GM21515 (cell line): Measurements from ENCODE around the gene MAP4K4.
"Not testable (repeated sequence)": the region's sequence is repeated elsewhere in the genome, so short reads cannot be mapped to it uniquely, and the experiment has no call there.

ENCODE experiments used
- ATAC-seq: cut with Tn5 transposase; IDR thresholded peaks from one replicate; pipeline ENCODE4 v1.9.1; 2021; ENCODE audit not compliant: unreplicated experiment

The MAP4K4 gene

DNA sequence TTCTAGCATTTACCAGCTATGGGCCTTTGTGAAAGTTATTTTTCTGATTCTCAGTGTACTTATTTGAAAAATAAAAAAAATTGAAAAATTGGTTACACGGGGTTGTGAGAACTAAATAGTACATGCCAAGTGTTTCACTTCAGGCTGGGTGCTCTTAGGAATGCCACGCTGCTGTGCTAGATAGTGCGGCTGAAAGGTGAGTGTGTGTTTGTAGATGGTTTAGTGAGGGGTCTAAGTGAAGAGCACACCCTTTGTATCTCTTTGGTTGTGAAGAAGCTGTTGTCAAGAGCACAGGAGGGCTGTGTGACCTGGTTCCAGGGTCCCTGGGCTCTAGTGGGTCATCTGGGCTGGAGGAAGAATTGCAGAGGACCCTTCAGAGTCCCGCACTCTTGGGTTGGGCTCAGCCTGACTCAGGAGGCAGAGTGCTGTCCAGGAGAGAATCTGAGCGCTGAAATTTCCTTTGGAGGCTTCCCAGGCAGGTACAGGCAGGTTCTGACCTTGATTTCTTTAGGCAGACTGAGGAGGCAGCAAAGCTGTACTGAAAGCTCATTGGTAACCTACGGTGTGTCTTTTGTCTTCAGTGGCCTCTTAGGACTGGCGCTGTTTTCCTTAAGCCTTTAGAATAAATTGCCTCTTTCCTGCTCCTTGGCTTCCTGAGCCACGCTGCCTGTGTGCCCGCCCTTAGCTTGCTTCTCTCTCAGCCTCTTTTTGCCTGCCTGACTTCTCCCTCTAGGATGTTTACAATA is 44.4 kb downstream of the MAP4K4 start:
- ATAC-seq, result no peak

DNA sequence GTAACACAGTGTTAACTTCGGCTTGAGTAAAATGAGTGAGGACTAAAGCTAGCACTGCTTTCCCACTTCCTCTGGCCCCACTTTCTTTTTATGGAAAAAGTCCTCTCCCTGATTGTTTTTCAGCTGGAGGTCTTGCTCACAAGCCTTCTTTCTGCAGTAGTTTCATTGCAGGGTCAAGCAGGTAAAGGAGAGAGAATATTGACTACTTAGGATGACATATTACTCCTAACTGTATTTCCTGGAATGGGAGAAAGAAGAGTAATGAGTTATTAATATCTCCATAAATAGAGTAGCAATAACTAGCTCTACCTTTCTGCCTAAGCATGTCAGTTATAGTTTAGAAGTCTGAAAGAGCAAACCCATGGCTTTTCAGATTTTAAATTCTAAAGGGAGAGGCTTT is 45.0 kb downstream of the MAP4K4 start:
- no peak for ATAC-seq

DNA sequence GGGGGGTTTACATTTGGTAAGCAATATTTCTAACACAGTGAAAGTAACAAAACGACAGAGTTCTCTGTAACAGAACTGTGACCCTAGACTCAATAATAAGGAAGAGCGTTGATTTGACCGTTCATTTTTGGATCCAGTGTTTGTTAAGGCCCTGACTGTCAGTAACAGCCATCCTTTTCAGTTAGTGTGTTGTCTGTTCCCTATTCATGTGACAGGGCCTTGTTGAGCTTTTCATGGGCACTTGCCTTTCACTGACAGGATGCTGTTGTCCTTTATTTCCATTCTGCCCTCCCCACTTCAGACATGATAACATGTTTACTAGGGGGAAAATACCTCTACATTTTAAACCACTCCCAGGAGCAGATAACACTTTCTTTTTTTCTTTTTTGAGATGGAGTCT is 45.8 kb downstream of the MAP4K4 start:
- ATAC-seq, result no peak

DNA sequence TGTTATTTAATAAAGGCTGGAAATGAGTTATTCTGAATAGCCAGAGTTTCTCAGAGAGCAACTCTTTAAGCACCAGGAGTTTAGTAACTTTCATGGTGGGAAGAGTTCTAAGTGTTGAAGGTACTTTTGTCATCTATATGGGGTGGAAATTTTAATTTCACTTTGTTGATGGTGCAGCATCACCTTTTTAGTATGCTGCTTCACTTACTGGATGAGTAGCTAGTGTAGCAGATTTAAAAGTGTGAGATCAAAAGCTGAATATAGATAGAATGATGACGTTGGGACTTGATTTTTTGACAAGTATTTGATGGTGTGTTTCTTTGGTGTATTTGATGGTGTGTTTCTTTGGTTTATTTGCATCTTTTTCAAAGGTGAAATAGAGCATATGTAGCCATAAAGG is 47.3 kb downstream of the MAP4K4 start:
- no peak for ATAC-seq

GRCh38 chr2:101745711-101746694 is 48.5 kb downstream of the MAP4K4 start:
- ATAC-seq, result no peak

- ATAC-seq, result no peak
Observed at GRCh38 chr2:101748000-101748399, 50.5 kb downstream of the MAP4K4 start.

DNA sequence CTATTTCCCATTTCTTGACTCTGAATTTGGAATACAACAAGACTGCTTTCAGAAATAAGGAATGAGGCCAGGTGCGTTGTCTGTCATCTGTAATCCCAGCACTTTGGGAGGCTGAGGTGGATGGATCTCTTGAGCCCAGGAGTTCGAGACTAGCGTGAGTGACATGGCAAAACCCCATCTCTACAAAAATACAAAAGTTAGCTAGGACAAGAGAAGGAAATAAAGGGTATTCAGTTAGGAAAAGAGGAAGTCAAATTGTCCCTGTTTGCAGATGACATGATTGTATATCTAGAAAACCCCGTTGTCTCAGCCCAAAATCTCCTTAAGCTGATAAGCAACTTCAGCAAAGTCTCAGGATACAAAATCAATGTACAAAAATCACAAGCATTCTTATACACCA is 51.0 kb downstream of the MAP4K4 start:
- ATAC-seq, result not testable (repeated sequence)

- no peak for ATAC-seq
Observed at GRCh38 chr2:101750688-101751087, 53.2 kb downstream of the MAP4K4 start.

DNA sequence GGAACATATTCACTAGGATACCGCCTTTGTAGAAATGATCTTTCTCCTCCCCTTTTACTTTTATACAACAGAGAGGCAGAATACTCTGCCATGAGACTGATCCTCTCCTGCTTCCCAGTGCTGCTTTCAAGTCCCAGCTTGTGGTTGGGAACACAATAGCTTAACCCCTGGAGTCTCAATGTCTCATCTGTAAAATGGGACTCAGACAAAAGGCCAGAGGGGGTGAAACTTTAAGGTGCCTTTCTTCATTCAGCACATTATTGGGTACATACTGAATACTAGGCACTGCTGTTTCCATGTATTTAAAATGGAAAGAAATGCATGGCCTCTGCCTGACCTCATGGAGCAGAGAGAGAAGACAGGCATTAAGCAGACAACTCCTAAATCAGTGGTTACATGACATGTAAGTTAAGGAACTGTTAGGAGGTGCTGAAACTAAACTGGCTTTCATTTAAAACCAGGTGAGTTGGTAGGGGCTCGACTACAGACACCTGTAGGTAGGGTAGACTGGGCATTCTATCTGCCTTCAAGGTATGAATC is 53.8 kb downstream of the MAP4K4 start:
- no peak for ATAC-seq

DNA sequence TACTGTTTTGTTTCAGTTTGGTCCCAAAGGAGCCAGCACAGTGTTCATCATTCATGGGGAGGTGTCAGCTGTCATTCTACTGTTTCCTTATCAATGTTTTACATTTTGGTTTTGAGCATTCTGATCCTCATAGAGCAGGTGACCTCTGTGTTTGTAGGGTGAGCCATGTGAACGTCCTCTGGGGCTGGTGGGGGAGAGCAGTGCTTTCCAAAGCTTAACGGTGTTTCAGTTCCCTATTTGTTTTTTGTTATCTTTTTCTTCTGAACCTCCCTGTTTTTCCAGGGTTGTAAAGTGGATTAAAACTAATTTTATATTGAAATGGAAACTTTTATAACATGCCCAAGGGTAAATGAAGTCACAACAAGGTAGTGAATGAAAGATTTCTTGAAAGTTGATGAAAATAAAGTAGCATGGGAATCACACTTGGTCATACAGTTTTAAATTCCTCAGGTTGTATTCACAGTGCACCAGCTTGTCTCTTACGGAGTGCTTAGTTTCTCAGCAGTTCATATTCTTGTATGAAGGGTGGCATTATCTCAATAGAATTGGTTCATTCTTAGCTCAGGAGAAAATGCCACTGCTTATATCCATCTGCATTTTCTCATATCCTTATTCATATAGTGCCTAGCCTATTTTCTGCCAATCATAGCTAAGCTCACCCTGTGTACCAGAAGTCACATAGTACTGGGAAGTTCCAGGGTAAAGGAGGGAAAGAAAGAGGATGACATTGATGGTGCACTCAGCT is 54.5 kb downstream of the MAP4K4 start:
- peak; percentile 79 for ATAC-seq

DNA sequence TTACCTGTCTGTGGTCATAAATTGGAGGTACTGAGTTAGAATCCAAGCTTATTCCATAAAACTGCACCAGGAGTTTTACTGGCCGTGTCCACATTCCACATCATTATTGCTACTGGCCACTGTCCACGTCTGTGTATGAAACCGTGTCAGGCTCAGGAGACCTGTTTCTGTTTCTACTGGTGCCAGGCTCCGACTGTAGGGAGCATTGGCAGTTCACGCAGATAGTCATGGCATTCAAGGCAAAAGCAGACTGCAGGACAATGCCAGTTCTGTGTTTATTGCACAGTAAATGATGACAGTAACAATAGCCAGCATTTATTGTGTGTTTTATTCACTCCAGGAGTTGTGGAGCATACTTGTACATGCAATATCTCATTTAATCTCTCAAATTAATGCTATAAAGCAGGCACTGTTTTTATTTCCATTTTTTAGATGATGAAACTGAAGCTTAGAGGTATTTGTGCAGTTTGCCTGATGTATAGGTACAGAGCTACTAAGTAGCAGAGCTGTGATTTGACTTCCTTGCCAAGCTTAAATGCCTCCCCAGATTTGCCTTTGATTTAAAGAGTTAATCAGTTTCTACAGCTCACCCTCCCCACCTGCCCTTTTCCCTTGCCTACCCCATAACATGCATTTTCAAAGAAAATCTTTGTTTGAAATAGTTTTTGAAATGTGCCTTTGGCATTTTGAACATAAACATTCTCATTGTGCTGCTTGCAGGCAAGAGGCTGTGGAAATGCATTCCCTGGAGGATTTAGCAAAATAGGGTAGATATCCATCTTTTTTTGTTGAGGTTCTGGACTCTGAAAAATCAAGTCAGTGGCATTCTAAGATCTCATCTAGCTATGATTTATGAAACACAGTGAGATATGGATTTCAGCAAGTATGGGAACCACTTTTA is 55.5 kb downstream of the MAP4K4 start:
- no peak for ATAC-seq

DNA sequence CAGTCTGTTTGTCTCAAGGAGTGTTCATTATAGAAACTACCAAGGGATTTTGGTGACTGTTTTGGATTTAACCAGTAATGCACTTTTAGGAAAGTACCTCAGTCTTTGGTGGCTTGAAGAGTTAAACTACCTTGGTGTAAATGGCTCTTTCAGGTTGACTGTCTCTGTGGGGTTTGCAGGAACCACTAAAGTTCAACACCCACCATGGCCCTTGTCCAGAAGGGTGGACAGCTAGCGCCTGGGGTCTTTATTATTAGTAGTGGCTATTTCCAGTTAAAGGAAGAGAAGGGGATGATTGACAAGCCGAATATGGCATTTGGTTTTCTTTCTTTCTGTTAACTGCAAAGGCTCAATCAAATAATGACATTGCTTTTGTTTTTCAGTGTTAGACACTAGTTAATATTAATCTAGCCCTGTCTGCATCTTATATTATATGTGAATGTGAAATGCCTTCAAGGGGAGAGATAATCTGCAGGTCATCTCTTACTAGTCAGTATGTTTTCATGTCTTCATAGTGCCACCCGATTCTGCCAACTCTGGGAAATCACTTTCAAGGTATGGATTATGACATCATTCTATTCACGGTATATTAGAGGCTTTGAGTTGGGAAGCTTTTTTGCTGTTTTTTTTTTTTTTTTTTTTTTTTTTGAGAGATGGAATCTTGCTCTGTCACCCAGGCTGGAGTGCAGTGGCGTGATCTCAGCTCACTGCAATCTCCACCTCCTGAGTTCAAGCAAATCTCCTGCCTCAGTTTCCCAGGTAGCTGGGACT is 56.4 kb downstream of the MAP4K4 start:
- peak; percentile 38 for ATAC-seq

GRCh38 chr2:101754618-101755017 is 57.1 kb downstream of the MAP4K4 start:
- no peak for ATAC-seq

DNA sequence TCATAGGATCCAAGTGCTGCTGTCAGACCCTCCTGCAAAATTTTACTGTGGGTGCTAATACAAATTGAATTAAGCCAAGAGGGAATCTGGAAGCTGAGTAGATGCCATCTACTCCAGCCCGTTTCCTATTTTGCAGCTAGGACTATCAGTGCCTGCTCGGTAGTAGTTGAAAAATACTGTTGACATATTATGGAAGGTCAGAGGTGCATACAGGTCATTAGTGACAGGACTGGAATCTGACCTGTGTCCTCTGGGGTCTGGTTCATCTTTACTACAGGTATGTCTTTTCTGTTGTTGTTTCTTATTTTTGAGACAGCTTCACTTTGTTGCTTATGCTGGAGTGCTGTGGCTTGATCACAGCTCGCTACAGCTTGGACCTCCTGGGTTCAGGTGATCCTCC is 58.8 kb downstream of the MAP4K4 start:
- ATAC-seq, result no peak

GRCh38 chr2:101758001-101758400 is 60.5 kb downstream of the MAP4K4 start:
- peak; percentile 49 for ATAC-seq

DNA sequence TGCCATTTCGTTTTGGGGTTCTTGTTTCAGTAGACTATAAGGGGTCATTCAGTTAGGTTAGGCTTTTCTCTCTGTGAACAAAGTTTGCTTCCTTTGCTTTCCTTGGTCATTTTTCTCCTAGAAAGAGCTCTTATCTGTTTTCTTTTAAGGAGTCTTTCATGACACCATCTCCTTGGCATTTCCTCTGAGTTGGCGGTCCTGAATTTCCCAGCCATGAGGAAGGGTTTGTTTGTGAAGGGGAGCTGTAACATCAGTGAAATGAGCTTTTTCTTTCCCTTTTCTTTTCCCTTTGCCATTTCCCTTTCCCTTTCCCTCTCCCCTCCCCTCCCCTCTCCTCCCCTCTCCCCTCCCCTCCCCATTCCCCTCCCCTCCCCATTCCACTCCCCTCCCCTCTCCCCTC is 61.7 kb downstream of the MAP4K4 start:
- no peak for ATAC-seq

DNA sequence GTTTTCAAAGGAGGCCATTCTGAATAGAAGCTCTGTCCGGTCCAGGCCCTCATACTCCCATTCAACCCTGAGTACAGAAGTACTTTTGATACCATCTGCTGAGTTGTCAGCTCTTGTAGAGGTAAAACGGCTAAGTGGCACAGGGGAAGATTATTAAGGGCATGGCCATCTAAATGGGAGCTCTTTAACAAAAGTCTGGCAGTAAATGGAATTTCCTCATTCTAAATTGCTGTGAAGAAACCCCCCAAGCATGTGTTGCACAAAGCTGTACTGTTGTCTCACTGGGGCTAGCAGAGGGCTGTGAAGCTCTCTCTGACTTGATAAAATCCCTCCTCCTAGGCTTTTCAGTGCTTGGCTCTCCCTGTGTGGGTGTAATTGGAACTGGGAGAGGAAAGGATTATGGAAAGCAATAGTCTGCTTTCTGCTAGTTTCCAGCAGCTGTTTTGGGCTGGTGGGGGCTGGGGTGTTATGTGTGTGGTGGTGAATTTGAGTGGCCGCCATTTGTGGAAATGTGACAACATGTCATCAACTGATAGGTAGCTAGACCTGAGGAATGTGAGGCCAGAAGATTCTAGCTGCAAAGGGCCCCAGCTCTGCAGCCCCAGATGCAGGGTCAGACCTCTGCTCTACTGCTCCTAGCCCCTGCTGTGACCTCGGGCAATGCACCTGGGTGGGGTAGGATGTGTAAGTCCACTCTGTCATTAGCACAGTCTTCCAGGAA is 65.1 kb downstream of the MAP4K4 start:
- ATAC-seq, result no peak

DNA sequence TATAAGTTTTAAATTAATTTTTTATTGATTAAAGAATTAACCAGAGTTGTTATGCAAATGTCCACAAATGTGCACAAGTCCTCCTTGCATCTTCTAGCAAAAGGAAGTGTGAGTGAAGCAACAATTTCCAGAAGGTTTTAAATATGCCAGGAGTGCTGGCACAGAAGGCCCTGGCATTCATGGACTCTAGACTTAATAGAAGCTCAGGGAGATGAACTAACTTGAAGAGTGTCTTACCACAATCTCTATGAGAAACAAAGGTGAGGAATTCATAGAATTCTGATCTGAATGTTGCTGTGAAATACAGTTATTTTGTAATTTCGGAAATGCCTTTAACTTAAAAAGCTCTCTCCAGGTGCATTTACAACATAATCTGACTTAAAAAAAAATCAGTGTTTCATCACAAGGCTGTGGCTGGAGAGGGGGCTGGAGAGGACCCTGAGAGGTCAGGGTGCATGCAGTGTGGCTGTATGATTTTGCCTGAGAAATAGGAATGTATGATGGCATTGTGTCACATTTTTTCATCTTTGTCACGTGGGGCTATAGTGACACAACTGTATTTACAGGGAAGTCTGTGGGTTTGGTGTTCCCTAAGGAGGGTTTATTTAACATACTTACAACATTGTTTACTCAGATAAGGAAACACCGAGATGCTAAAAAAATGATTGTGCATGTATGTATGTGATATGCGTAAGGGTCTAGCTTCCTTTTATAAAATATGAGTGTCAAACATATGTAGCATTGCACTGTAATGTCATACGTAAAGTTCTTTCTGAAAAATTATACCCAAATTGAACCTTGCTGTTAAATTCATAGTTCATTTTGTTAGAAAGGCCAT is 66.2 kb downstream of the MAP4K4 start:
- no peak for ATAC-seq
